Measurements from ENCODE around the gene CMIP. TPM values are rescaled to one million over a fixed set of nuclear protein-coding genes. Genes with fewer than 3 reads are reported as not detected.

The CMIP gene
- total RNA-seq, 1 experiment from 2014 or later, result 48.2 TPM

GRCh38 chr16:81530296-81530721, 85.7 kb downstream of the CMIP start:
- H3K27me3 ChIP-seq (ENCODE audit: insufficient read depth, low read length), result no peaks in the 10 kb centered on the region
- H3K4me2 ChIP-seq (ENCODE audit: insufficient read depth, insufficient read length, low read length), result no peak overlapping the region
- no peak overlapping the region for H2AFZ ChIP-seq (ENCODE audit: low read length)
- no peak overlapping the region for H4K5ac ChIP-seq (ENCODE audit: insufficient read length, low read depth, low read length)
- H2AK5ac ChIP-seq (ENCODE audit: insufficient read length, low read length), result no peak overlapping the region
- H3K9ac ChIP-seq (ENCODE audit: extremely low read depth, insufficient read length, low read length), result no peak overlapping the region
- no peaks in the 10 kb centered on the region for H3K23me2 ChIP-seq (ENCODE audit: insufficient read length, low read depth, low read length, poor library complexity, severe bottlenecking)
- H2BK20ac ChIP-seq (ENCODE audit: low read depth, low read length, poor library complexity, severe bottlenecking), result no peak overlapping the region
- no peak overlapping the region for H2BK5ac ChIP-seq (ENCODE audit: insufficient read length, low read length)
- no CpG with 5 or more reads among the region's 16 CpGs for WGBS (ENCODE audit: extremely low coverage, insufficient read length, low lambda C conversion rate)
- H3K18ac ChIP-seq (ENCODE audit: insufficient read length, low read depth, low read length), result no peak overlapping the region
- H3K4ac ChIP-seq (ENCODE audit: low read depth, low read length), result no peak overlapping the region
- Mint-ChIP-seq H3K27me3 (ENCODE audit: low read depth) (no peaks in the 10 kb centered on the region), H3K4me3 (no peak overlapping the region), H3K4me1 (peaks cover 23 to 31% of the 10 kb centered on the region in 2 experiments), H3K9me3 (peaks cover 3 to 6% of the 10 kb centered on the region in 2 experiments; a peak in 4 of 5 replicates), H3K27ac (peak overlapping the region in 2 of 3 experiments; percentile 68 to 74; a peak in 2 of 7 replicates), H3K36me3 (ENCODE audit: insufficient read depth in 1 of 3, low read depth in 3 of 3) (peaks cover 13 to 22% (median 17%) of the 10 kb centered on the region in 3 experiments)
- no peak overlapping the region for H3K23ac ChIP-seq (ENCODE audit: insufficient read length, low read depth, low read length)
- H2BK15ac ChIP-seq (ENCODE audit: low read depth, low read length), result no peak overlapping the region
- H3K9me3 ChIP-seq (ENCODE audit: control insufficient read depth, low read depth, low read length), result no peaks in the 10 kb centered on the region
- H3K79me1 ChIP-seq (ENCODE audit: insufficient read depth, low read depth, low read length, poor library complexity, severe bottlenecking), result peaks cover 6% of the 10 kb centered on the region
- no peak overlapping the region for H3T11ph ChIP-seq (ENCODE audit: low read length)
- no peak overlapping the region for H4K8ac ChIP-seq (replicated peaks; ENCODE audit: insufficient read length, low read depth, low read length)
- peaks cover 9% of the 10 kb centered on the region; the same call in 1 of the 2 replicates for H3K79me2 ChIP-seq (ENCODE audit: insufficient read depth, low read length)
- H4K20me1 ChIP-seq (ENCODE audit: control insufficient read depth, insufficient read depth, insufficient read length), result no peaks in the 10 kb centered on the region
- H2BK120ac ChIP-seq (ENCODE audit: low read depth, low read length, poor library complexity, severe bottlenecking), result no peak overlapping the region
- no peak overlapping the region for H3K14ac ChIP-seq (ENCODE audit: insufficient read depth, low read length)
- H4K91ac ChIP-seq (ENCODE audit: insufficient read length, low read depth, low read length), result no peak overlapping the region
- TF ChIP-seq CTCF (conservative IDR thresholded peaks at IDR 0.05), result no peak
- no peak overlapping the region for H2BK12ac ChIP-seq (ENCODE audit: insufficient read length, low read depth, low read length)
- DNase-seq, result no peak
- peaks cover 3% of the 10 kb centered on the region; the same call in 1 of the 2 replicates for H3K4me1 ChIP-seq (ENCODE audit: insufficient read depth, low read length)
- H3K56ac ChIP-seq (ENCODE audit: insufficient read length, low read depth, low read length), result no peak overlapping the region
- H3K27ac ChIP-seq (ENCODE audit: insufficient read length, low read depth, low read length), result no peak overlapping the region

All from H9 (cell line).